ENCODE data around the gene CPSF4L. TPM values are rescaled to one million over a fixed set of nuclear protein-coding genes. Genes with fewer than 3 reads are reported as not detected.
A peak's percentile ranks its signal among the peaks of the same experiment; 100 is the strongest.

CPSF4L gene
- total and polyA plus RNA-seq, 7 donors: not detected

- Histone ChIP-seq H3K4me1 (no peaks in the 10 kb centered on the region), H3K9me3 (no peaks in the 10 kb centered on the region), H3K27ac (no peak overlapping the region), H3K27me3 (ENCODE audit: insufficient read depth in 3 of 3, low read length in 2 of 3) (no peaks in the 10 kb centered on the region), H3K36me3 (ENCODE audit: insufficient read depth in 1 of 2, low read depth in 1 of 2) (no peaks in the 10 kb centered on the region), H3K4me3 (no peak overlapping the region)
- ATAC-seq: no peak
- WGBS, 3 donors: 77 to 90% (median 80%) methylated on average over 12 of the region's 12 CpGs
- intact Hi-C loops (cut with DNase I): no loop called here
- TF ChIP-seq CTCF (IDR thresholded peaks at IDR 0.05): no peak
- DNase-seq: peak in 1 of 2 donors; percentile 12
Observed at GRCh38 chr17:73262676-73263642, 1.3 kb upstream of the CPSF4L start.

- no peak for TF ChIP-seq CTCF (IDR thresholded peaks at IDR 0.05)
- ATAC-seq (no peak), DNase-seq (peak in 1 of 2 donors; percentile 36)
- Histone ChIP-seq H3K36me3 (ENCODE audit: insufficient read depth in 1 of 2, low read depth in 1 of 2) (no peaks in the 10 kb centered on the region), H3K4me3 (no peak overlapping the region), H3K4me1 (no peaks in the 10 kb centered on the region), H3K9me3 (no peaks in the 10 kb centered on the region), H3K27ac (no peak overlapping the region), H3K27me3 (ENCODE audit: insufficient read depth in 3 of 3, low read length in 2 of 3) (no peaks in the 10 kb centered on the region)
- intact Hi-C loops (cut with DNase I): no loop called here
- WGBS, 3 donors: 70 to 77% (median 73%) methylated on average over 19 of the region's 19 CpGs
Observed at GRCh38 chr17:73261952-73262675, 434 bp upstream of the CPSF4L start.

GRCh38 chr17:73257516-73257915, 4.2 kb downstream of the CPSF4L start:
- no peaks in the 10 kb centered on the region for H3K9me3 ChIP-seq
- H3K27ac ChIP-seq: no peak overlapping the region
- H3K4me3 ChIP-seq: no peak overlapping the region
- H3K4me1 ChIP-seq: no peaks in the 10 kb centered on the region
- H3K27me3 ChIP-seq (ENCODE audit: insufficient read depth in 3 of 3, low read length in 2 of 3): no peaks in the 10 kb centered on the region
- DNase-seq (no peak), ATAC-seq (no peak)
- H3K36me3 ChIP-seq (ENCODE audit: insufficient read depth in 1 of 2, low read depth in 1 of 2): no peaks in the 10 kb centered on the region
- intact Hi-C loops (cut with DNase I): loop anchor here (5.0 to 10.0 kb wide), 2 partner anchors 55 to 533 kb away; partner anchors contain the start of gene CDC42EP4 (in 1 of the 2)
- no peak for TF ChIP-seq CTCF (IDR thresholded peaks at IDR 0.05)
- WGBS, 3 donors: 83 to 89% (median 86%) methylated on average over 5 to 6 of the region's 6 CpGs

- ATAC-seq: no peak
- no peaks in the 10 kb centered on the region for H3K4me1 ChIP-seq
- TF ChIP-seq CTCF (IDR thresholded peaks at IDR 0.05): no peak
- no peak overlapping the region for H3K4me3 ChIP-seq
- intact Hi-C loops (cut with DNase I): loop anchor here (1.0 to 10.0 kb wide), 3 partner anchors 56 to 531 kb away; partner anchors contain the start of gene CDC42EP4 (in 1 of the 2)
- no peak for DNase-seq
- WGBS, 3 donors: 89 to 95% (median 94%) methylated on average over 3 of the region's 3 CpGs
- H3K9me3 ChIP-seq: no peaks in the 10 kb centered on the region
- H3K27me3 ChIP-seq (ENCODE audit: insufficient read depth in 3 of 3, low read length in 2 of 3): no peaks in the 10 kb centered on the region
- H3K36me3 ChIP-seq (ENCODE audit: insufficient read depth in 1 of 2, low read depth in 1 of 2): no peaks in the 10 kb centered on the region
- no peak overlapping the region for H3K27ac ChIP-seq
Observed at GRCh38 chr17:73256220-73256619, 5.5 kb downstream of the CPSF4L start.

All from psoas muscle (tissue), 8 donors.